NCI-H1436 treated with DMSO at 0.1 percent for 48 hours (cell line): ENCODE data around the gene TRABD2B.

Experiments used
- DNase-seq: peaks from one replicate; lab custom pipeline; 2025; lab: John Stamatoyannopoulos, UW

The TRABD2B gene

DNA sequence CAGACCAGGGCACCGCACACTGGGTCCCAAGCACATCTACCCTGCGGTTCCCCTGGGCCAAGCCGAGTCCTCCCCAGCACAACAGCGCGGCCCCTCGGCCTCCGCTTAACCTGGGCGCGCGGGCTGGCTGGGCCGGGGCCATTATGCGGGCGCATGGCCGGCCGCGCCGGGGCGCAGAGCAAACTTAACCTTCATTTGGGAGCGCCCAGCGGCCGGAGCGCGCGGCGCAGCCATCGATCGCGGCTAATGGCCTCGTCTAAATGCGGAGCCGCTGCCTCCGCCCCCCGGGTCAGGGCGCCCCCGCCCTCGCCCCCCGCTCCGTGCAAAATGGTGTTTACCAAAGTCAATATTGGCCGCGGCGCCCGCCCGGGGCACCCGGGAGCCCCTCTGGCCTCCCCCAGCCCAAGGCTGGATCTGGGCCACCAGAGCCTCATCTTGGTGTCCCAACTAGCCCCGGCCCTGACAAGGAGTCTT lies 272.1 kb downstream of the TRABD2B start:
- no peak for DNase-seq

DNA sequence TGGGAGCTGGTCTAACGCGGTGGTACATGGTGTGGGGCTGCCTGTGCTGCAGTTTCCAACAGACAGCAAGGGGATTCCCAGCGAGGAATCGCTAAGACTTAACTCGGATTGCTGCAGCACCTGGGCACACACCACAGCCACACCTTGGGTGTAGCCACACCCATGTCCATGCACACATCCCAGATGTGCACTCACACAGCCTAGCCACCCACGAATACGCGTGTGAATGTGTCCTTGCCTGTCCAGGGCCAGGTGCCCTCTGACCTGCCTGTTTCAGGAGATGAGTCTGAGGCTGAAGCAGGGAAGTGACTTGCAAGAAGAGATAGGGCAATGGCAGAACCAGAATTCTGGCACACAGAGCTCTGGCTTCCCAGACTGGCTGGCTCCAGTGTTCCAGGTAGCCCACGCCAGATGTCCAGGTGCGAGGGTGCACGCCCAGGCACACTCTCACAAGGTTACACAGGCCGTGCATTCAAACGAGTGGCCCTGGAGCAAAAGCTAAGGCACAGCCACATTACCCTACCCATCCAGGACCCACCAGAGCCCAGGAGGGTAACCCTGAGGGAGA lies 272.7 kb downstream of the TRABD2B start:
- no peak for DNase-seq

DNA sequence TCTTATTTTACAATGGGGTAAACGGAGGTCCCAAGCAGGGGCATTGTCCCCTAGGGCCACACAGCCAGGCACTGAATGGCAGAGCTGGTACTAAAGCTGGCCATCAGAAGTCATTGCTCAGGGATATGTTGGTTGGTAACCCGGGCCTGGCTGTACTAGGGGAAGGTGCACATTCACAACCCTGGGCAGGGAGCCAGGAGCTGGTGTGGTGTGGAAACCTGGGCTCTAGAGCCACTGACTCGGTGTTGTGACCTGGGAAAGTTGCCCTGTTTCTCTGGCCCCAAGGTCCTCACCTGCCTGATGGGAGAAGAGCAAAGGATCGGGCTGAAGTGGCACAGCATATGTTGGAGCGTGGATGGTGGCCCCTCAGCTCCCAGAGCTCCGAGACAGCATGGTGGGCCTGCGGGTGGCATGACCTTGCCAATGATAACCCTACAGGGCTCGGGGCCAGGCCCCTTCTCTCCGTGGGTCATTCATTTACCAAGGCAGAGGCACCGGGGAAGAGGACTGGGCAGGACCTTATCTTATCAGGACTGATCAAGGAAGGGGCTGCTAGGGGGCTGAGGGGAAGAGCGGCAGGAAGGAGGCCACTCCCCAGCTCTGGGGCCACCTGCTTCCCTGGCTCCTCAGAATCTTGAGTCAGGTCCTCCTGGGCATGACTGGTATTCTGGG lies 274.1 kb downstream of the TRABD2B start:
- DNase-seq: no peak

DNA sequence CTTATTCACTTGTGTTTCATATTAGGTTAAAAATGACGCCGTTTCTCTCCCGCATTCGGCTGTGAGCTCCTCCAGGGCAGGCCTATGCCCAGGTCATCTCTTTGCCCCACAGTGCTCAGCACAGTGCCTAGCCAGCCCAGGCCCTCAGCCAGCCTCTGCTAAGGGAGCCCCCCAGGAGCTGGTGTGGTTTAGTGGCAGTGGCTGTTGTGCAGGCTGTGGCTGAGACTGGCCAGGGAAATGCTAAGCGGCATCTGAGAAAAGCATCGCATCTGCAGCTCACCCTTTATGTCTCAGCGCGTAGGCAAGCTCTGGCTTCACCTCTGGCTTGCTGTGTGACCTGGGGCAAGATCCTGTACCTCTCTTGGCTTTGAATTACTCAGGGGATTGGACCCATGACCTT lies 275.1 kb downstream of the TRABD2B start:
- no peak for DNase-seq

DNA sequence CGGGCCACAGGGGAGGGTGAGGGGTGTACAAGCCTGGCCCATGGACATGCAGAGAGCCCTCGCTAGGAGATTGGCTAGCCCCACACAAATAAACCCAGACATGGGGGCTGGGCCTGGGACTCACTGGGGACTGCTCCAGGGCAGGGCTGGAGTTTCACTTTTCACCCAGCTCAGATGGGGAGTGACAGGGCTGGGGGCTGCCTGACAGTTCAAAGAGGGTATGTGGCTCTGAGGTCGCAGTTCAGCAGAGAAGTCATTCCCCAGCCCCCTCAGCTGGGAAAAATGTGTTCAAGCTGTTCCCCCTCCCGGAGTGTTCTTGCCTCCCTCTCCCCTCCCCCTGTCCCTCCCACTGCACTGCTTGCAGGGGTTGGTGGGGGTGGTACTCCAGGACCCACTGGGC lies 277.1 kb downstream of the TRABD2B start:
- no peak for DNase-seq

DNA sequence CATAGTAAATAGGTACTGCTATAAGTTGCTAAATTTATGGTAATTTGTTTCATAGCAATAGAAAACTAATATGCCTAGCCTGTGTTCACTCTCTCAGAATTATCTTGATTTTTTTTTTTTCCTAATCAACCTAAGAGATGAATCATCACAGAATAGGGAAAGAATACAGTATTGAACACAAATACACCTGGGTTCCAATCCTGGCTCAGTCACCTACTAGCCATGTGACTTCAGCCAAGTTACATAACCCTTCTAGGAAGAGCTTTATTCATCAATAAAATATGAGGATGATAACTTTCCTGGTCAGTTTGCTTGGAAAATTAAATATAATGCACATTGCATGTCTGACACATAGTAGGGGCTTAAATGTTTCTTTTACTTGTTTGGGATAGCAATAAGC lies 279.8 kb downstream of the TRABD2B start:
- DNase-seq: no peak

DNA sequence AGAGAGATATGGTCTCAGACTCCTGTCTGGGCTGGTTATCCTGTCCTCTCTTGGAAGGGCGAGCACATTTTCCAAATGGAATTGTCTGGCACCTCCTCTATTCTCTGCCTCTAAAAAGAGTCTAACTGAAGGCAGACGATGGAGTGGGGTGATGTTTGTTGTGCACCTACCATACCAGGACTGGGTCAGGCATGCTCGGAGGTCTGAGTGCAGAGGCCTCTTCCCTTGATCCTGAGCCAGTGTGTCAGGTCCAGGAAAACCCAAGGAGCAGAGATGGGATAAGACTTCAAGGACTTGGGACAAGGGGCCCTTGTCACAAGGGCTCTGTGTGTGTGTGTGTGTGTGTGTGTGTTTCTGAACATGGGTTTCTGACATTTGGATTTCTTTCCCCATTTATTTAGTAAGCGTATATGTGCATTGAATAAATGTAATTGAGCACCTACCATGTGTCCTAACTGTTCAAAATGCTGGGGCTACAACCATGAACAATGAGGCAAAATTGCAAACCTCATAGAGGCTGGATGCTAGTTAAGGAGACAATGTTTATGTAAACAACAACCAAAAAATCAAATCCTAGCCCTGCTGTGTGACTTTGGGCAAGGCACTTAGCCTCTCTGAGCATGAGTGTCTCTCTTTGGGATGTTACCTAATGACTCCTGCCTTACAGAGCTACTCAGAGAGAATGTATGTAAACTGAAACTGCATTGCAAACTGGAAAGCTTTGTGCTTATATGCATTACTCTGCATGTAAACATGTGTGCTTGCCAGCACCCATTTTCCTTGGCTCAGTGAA lies 283.0 kb downstream of the TRABD2B start:
- no peak for DNase-seq

DNA sequence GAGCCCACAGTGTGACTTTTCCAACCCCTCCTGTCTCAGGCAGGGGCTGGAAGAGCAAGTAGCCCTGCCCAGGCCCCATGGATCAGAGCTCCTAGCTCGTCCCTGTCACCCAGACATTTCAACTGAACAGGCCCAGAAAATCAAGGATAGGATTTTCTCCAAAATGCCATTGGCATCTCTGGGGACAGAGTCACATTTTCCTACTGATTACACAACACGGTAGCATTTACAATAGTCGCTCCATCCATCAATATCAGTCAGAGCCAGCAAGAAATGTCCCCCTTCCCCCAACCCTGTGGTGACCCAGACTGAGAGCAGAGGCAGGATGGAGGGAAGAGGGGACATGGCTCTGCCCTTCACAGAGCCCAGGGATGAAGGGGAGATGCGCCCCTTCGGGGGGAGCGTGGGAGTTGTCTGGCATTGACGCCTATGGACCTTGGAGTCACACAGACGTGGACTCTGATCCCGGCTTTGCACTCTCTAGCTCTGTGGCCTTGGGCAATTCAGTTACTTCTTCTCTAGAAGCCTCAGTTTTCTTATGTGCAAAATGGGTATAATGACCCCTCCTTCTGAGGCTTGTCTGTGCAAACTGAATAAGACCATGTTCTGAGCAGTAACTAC lies 283.7 kb downstream of the TRABD2B start:
- DNase-seq: no peak

DNA sequence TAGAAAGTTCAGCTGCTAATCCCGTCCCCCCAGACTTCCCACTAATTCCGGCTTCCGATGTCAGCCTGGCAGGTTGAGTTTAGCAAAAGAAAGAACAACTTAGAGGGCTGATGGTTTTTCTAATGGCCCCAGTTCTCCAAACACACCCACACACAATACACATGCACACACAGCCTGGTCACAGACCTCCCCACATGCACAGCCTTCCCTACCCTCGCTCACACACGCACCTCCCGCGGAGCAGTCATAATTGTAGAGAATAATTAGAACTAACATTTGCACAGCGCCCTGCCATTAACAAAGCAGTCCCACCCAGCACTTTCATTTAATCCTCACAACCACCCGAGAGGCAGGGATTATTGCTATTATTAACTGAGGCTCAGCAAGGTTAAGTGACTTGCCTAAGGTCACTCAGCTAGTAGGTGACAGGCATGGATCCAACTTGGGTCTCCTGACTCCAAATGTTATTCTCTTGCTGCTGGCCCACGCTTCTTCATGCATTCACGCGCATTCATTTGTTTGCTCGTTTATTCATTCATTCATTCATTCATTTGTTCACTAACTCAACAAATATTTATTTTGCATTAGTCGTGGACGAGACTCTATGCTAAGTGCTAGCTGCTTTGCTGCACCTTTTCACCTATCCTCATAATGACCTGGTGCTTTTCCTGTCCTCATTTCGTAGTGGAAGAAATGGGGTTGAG lies 284.4 kb downstream of the TRABD2B start:
- DNase-seq: no peak

DNA sequence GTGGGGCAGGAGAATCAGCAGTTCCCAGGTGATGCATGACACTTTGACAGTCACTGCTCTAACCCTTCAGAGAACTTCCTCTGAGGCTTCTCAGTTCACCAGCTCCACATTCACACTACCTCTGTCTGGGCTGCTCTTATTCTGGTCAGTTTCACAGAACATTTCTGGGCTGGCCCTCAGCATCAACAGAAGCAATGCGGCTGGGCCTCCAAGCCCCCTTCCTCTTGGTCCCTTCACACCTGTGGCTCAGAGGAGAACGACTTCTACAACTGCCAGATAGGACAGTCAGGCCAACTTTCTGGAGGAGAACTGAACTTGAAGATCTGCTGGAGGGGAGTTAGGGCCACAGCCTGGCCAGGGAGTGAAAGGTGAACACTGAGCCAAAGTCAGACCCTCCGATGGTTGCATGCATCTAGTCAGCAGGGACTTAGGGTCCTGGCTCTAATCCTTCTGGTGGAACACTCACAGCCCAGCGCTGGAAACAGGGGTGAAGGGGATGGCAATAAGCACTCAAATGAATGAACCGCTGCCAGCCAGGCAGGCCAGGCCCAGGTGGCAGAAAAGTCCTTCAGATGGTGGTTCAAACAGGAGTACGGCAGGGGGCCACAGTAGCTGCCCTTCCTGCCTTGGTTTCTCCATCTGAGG lies 285.2 kb downstream of the TRABD2B start:
- no peak for DNase-seq

DNA sequence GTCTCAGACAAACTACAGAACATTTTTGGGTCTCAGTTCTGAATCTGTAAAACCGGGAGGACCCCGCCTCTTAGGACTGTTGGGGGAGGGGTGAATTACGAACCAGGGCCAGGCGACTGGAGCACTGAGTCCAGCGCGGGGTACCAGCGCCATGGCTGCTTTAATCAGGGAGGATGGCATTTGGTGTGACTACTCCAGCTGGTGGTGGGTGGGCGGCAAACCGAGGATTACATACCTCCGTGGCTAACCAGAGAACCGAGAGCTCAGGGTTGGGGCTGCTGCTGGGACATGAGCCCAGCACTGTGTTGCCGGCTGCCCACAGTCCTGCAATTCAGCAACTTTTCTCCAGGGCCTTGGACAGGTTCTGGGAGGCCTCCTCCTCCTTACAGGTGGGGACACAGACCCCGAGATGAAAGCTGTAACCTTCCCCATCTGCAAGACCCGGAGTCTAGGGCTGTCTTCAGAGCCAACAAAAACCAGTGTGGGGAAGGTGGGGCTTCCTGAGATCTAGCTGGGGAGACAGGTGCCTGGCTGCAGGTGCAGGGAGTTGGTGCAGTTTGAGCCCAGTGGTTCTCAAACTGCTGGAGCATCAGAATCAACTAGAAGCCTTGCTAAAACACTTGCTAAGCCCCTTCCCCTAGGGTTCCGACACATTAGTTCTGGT lies 285.9 kb downstream of the TRABD2B start:
- no peak for DNase-seq
